HG03378 (cell line): ENCODE data around the gene C3orf52.

Experiments
- ATAC-seq: cut with Tn5 transposase; IDR thresholded peaks from one replicate; pipeline ENCODE4 v1.9.1; 2021; ENCODE audit warnings: mild to moderate bottlenecking, moderate library complexity; ENCODE audit not compliant: unreplicated experiment

The C3orf52 gene

GRCh38 chr3:112085735-112086075 is 484 bp upstream of the C3orf52 start:
- peak; percentile 8 for ATAC-seq

- ATAC-seq: no peak
Observed at GRCh38 chr3:112086875-112087524, 811 bp downstream of the C3orf52 start.

DNA sequence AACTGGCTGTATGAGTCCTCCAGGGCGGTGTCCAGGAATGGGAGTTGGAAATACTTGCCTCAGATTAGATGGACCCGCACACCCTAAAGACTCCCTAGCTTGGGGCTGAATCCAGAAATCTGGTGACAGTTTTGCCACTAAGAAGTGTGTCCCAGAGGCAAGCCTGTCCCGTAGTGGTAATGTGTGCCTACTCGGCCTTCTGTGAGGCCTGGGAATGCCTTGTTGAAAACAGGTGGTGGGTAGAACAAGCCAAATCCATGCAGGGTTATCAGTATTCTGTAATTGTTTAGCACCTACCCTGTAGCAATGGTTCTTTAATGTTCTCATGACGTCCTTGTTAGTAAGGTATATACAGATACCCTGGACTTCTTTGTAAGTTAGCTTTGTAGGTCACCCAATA is 1.6 kb downstream of the C3orf52 start:
- ATAC-seq: no peak

GRCh38 chr3:112088944-112089343 is 2.8 kb downstream of the C3orf52 start:
- ATAC-seq: no peak

GRCh38 chr3:112089956-112090886 is 4.0 kb downstream of the C3orf52 start:
- no peak for ATAC-seq

DNA sequence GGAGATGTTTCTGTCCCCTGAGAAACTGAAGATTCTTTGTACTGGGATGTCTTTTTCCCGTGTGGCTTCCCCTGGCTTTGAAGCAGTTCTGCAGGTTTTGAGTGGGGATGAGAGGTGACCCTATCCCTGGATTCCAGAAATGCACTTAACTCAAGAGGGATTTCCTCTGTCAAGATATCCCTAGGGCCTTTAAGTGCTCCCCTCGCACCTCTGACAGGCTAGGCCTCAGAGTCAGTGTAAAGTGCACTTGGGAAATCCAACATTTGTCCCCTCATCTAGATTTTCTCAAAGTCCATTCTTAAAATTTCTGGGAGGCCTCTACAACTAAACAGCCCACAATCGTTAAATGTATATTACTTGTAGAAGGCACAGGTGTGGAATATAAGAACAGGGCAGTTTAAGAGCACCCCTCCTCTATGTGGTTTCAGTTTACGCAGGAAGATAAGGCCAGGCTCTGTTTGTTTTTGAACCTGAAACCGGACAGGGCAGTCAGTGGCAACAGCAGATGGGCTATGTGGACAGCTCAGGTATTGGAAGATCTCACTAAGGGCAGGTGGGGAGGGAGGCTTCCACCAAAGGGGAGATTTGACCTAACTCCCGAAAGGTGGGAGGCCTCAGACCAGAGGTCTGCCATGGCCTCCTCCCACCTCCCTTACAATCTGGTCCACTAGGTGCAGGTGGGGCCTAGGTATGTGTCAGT is 4.8 kb downstream of the C3orf52 start:
- no peak for ATAC-seq

DNA sequence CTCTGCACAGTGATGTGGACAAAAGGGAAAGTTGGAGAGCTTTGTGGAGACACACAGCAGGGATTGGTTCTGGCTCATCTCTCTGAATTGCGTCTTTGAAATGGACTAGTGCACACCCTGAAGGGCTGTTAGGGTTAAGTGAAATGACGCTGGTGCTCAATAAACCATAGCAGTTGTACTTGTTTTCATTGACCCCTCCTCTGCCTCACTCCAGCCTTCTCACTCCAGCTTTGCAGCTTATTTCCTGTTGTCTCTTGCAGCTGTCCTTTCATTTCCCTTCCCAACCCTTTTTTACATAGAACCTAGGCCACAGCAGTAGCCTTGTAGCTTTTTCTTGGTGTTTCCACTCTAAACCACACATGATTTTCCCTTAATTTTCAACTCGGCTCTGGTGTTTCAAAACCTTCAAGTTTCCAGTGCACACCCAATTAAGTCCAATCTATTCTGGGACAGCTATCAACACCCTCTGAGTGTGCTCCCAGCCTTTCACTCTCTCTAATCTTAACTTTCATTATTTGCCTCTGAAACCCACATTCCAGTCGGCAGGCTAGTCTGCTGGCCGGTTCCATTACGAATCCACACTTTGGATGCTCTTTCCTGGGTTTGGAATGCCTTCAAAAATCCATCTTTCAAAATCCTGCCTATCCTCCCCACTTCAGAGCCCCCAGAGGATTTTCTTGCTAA is 6.4 kb downstream of the C3orf52 start:
- ATAC-seq: peak; percentile 49

- no peak for ATAC-seq
Observed at GRCh38 chr3:112093180-112093522, 7.0 kb downstream of the C3orf52 start.

- no peak for ATAC-seq
Observed at GRCh38 chr3:112095731-112096130, 9.5 kb downstream of the C3orf52 start.

- ATAC-seq: no peak
Observed at GRCh38 chr3:112096176-112096575, 10.0 kb downstream of the C3orf52 start.

- no peak for ATAC-seq
Observed at GRCh38 chr3:112097378-112097777, 11.2 kb downstream of the C3orf52 start.

- no peak for ATAC-seq
Observed at GRCh38 chr3:112101916-112102315, 15.7 kb downstream of the C3orf52 start.

GRCh38 chr3:112104774-112105173 is 18.6 kb downstream of the C3orf52 start:
- no peak for ATAC-seq

- ATAC-seq: no peak
Observed at GRCh38 chr3:112109322-112109721, 23.1 kb downstream of the C3orf52 start.

DNA sequence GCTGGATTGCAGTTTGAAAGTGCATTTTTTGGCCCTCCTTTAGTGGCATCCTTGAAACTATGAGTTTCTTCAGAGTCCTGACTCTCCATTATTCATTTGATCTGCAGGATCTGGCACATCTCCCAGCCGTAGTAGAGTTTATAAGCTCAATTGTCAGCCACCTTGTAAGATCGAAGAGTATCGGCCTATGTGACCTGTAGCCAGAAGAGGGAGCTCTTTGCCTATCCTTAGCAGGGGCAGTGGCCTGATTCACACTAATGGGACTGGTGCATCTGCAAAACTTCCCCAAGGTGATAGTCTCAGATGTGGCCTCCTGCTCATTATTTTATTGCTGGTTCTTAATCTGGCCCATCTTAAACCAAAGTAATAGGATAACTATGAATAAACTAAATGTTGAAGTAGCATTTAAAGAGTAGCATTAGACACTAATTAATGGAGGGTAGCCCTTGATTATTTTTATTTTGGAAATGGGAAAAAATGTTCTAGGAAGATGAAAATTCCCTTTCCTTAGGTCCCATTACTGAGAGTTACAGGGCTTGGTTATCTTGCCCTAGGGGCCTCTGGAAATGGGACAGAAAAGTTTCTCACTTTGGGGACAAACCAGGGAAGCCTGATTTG is 25.7 kb downstream of the C3orf52 start:
- ATAC-seq: peak; percentile 63

- no peak for ATAC-seq
Observed at GRCh38 chr3:112114576-112115160, 28.5 kb downstream of the C3orf52 start.

- ATAC-seq: peak; percentile 47
Observed at GRCh38 chr3:112115161-112115739, 29.1 kb downstream of the C3orf52 start.

GRCh38 chr3:112115806-112116383 is 29.7 kb downstream of the C3orf52 start:
- no peak for ATAC-seq

DNA sequence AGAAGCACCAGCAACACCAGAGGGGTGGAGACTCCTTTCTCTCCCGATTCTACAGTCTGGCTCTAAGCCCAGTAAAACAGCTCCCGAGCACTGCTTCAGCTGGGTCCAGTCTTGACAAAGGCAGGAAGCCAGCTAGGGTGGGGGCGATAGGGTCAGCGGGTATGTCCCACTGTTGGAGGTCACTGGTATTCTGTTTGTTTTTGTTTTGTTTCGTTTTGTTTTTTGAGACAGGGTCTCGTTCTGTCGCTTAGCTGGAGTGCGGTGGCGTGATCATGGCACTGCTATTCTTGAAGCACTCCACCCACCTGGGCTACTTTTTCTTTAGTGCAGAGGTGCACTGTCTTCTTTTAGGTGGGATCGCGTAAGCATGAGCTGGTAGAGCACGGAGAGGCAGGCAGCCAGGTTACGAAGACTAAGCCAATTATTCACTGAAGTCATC is 30.6 kb downstream of the C3orf52 start:
- no peak for ATAC-seq

GRCh38 chr3:112117415-112117814 is 31.2 kb downstream of the C3orf52 start:
- no peak for ATAC-seq
